OCI-LY3 (cell line): Measurements from ENCODE around the gene PITPNM3.
"Not testable (repeated sequence)": the region's sequence is repeated elsewhere in the genome, so short reads cannot be mapped to it uniquely, and the experiment has no call there.

Source experiments
- H2AFZ ChIP-seq: fragments of 200-600, 300-600 bp; shearing (Covaris generic); 2 replicates; pipeline ENCODE4 v1.6.0; 2014; ENCODE audit warnings: antibody characterized with exemption, low read depth, low read length
- H3K27ac ChIP-seq: fragments of 200-600, 300-600 bp; sonication (generic); 2 replicates; pipeline ENCODE4 v1.5.1; 2014; ENCODE audit warnings: mild to moderate bottlenecking, low read length, moderate library complexity, mixed read lengths
- H3K27me3 ChIP-seq: fragments of 200-600, 300-600 bp; sonication (generic); 2 replicates; pipeline ENCODE4 v1.6.1; 2014; ENCODE audit warnings: low read depth, low read length, mixed read lengths
- H3K36me3 ChIP-seq: fragments of 200-600, 300-600 bp; sonication (generic); replicated peaks from 2 replicates; pipeline ENCODE3; 2014; ENCODE audit warnings: low read depth, low read length, mixed read lengths
- H3K4me1 ChIP-seq: fragments of 300-600, 200-600 bp; sonication (generic); 2 replicates; pipeline ENCODE4 v1.6.1; 2014; ENCODE audit warnings: low read length, mixed read lengths
- H3K4me2 ChIP-seq: fragments of 200-600, 300-600 bp; sonication (generic); 2 replicates; pipeline ENCODE4 v1.6.1; 2014; ENCODE audit warnings: low read length, mixed read lengths
- H3K4me3 ChIP-seq: fragments of 300-600, 200-600 bp; sonication (generic); 2 replicates; pipeline ENCODE4 v1.5.1; 2014; ENCODE audit warnings: antibody characterized with exemption, mild to moderate bottlenecking, low read length, moderate library complexity
- H3K79me2 ChIP-seq: fragments of 300-600, 200-600 bp; shearing (Covaris generic); 2 replicates; pipeline ENCODE4 v1.6.1; 2014; ENCODE audit warnings: mild to moderate bottlenecking, low read length, mixed read lengths
- H3K9ac ChIP-seq: fragments of 300-600, 200-600 bp; shearing (Covaris generic); 2 replicates; pipeline ENCODE4 v1.6.0; 2014; ENCODE audit warnings: mild to moderate bottlenecking, low read length, moderate library complexity
- H3K9me3 ChIP-seq: fragments of 200-600, 300-600 bp; shearing (Covaris generic); 2 replicates; pipeline ENCODE4 v1.6.1; 2014; ENCODE audit warnings: low read length, mixed read lengths; ENCODE audit not compliant: insufficient read depth
- H4K20me1 ChIP-seq: fragments of 200-600, 300-600 bp; sonication (generic); 2 replicates; pipeline ENCODE4 v1.6.1; 2016; ENCODE audit warnings: low read length, mixed read lengths; ENCODE audit not compliant: insufficient read depth
- EZH2phosphoT487 ChIP-seq: fragments of 200-600 bp; shearing (Covaris generic); IDR thresholded peaks from 2 replicates; pipeline ENCODE4 v1.6.1; 2018; ENCODE audit warnings: antibody characterized with exemption, mixed run types, low read depth
- TF ChIP-seq, protein P1 (sequence below): fragments of 200-600, 300-600 bp; sonication (generic); IDR thresholded peaks from 2 replicates; pipeline ENCODE4 v1.5.1; 2014; ENCODE audit warnings: antibody characterized with exemption, low read length, low read depth

PITPNM3 gene

GRCh38 chr17:6596081-6596480, 39.7 kb upstream of the PITPNM3 start:
- no peaks in the 10 kb centered on the region for H3K9me3 ChIP-seq
- no peak overlapping the region for H3K4me2 ChIP-seq
- H4K20me1 ChIP-seq, result no peaks in the 10 kb centered on the region
- H3K27me3 ChIP-seq, result no peaks in the 10 kb centered on the region
- peaks cover 9% of the 10 kb centered on the region for H3K4me1 ChIP-seq
- no peak for TF ChIP-seq EZH2phosphoT487
- TF ChIP-seq, protein P1, sequence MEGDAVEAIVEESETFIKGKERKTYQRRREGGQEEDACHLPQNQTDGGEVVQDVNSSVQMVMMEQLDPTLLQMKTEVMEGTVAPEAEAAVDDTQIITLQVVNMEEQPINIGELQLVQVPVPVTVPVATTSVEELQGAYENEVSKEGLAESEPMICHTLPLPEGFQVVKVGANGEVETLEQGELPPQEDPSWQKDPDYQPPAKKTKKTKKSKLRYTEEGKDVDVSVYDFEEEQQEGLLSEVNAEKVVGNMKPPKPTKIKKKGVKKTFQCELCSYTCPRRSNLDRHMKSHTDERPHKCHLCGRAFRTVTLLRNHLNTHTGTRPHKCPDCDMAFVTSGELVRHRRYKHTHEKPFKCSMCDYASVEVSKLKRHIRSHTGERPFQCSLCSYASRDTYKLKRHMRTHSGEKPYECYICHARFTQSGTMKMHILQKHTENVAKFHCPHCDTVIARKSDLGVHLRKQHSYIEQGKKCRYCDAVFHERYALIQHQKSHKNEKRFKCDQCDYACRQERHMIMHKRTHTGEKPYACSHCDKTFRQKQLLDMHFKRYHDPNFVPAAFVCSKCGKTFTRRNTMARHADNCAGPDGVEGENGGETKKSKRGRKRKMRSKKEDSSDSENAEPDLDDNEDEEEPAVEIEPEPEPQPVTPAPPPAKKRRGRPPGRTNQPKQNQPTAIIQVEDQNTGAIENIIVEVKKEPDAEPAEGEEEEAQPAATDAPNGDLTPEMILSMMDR, result no peak
- peaks cover 2% of the 10 kb centered on the region for H3K36me3 ChIP-seq
- no peak overlapping the region for H3K27ac ChIP-seq
- no peak overlapping the region for H3K4me3 ChIP-seq
- H3K9ac ChIP-seq, result no peak overlapping the region
- no peaks in the 10 kb centered on the region for H3K79me2 ChIP-seq
- no peak overlapping the region for H2AFZ ChIP-seq

GRCh38 chr17:6593371-6593770, 37.0 kb upstream of the PITPNM3 start:
- not testable (repeated sequence) for H3K79me2 ChIP-seq, H3K4me3 ChIP-seq, H3K4me2 ChIP-seq, H3K36me3 ChIP-seq, H3K4me1 ChIP-seq, H4K20me1 ChIP-seq, H3K9me3 ChIP-seq, H3K9ac ChIP-seq, H3K27me3 ChIP-seq, H3K27ac ChIP-seq, H2AFZ ChIP-seq

DNA sequence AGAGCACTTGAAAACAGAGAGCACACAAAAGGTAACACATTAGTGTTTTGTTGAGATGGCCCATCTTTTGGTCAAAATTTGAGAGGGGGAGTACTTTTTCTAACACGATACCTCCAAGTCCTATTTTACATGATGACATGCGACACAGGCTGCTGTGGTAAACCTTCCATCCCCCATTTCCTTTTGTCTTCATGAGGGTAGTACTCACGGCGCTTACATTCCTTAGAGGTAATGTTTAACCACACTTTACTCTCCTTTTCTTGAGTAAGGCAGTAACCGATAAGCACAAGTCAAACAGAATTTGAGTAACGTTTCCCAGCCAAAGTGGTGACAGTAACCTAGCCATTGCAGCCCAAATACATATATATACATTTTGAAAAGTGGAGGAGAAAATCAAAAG, 35.8 kb upstream of the PITPNM3 start:
- Histone ChIP-seq H2AFZ (no peak overlapping the region), H3K27me3 (no peaks in the 10 kb centered on the region), H3K9me3 (no peaks in the 10 kb centered on the region), H3K4me3 (no peak overlapping the region), H3K36me3 (peaks cover 6% of the 10 kb centered on the region), H3K4me1 (no peaks in the 10 kb centered on the region), H4K20me1 (no peaks in the 10 kb centered on the region), H3K27ac (no peak overlapping the region), H3K79me2 (no peaks in the 10 kb centered on the region), H3K4me2 (no peak overlapping the region), H3K9ac (no peak overlapping the region)
- TF ChIP-seq EZH2phosphoT487, result no peak
- TF ChIP-seq, protein P1, result no peak

DNA sequence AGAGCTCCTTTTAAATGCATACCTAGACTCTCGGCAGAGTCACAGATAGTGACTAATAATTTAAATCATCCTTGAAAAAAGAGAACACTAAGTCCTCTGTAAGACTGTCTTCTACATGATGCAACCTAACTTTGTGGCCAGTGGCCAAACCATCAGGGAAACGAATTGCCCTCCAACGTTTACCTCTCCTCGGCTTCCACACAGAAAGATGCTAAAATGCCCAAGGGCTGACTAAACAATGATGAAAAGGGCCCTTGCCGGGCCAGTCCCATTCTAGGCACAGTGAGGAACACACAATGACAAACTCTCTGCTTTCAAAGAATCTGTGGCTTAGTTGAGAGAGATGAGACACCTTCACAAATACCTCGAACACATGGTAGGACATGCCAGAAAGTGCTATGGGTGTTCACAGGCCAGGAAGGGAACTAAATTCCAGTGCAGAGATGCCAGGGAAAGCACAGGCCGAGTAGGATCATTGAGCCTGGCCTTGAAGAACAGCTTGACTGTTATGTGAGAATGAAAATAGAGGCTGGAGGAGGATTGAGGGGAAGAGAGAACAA, 35.3 kb upstream of the PITPNM3 start:
- no peak overlapping the region for H2AFZ ChIP-seq
- no peak overlapping the region for H3K4me3 ChIP-seq
- no peaks in the 10 kb centered on the region for H3K9me3 ChIP-seq
- no peaks in the 10 kb centered on the region for H3K4me1 ChIP-seq
- no peak overlapping the region for H3K4me2 ChIP-seq
- H3K27ac ChIP-seq, result no peak overlapping the region
- peaks cover 6% of the 10 kb centered on the region for H3K36me3 ChIP-seq
- H4K20me1 ChIP-seq, result no peaks in the 10 kb centered on the region
- H3K79me2 ChIP-seq, result no peaks in the 10 kb centered on the region
- TF ChIP-seq, protein P1, result no peak
- no peak for TF ChIP-seq EZH2phosphoT487
- H3K27me3 ChIP-seq, result no peaks in the 10 kb centered on the region
- no peak overlapping the region for H3K9ac ChIP-seq
